ENCODE results near the gene STARD3NL.
A peak's percentile ranks its signal among the peaks of the same experiment; 100 is the strongest.

STARD3NL gene

DNA sequence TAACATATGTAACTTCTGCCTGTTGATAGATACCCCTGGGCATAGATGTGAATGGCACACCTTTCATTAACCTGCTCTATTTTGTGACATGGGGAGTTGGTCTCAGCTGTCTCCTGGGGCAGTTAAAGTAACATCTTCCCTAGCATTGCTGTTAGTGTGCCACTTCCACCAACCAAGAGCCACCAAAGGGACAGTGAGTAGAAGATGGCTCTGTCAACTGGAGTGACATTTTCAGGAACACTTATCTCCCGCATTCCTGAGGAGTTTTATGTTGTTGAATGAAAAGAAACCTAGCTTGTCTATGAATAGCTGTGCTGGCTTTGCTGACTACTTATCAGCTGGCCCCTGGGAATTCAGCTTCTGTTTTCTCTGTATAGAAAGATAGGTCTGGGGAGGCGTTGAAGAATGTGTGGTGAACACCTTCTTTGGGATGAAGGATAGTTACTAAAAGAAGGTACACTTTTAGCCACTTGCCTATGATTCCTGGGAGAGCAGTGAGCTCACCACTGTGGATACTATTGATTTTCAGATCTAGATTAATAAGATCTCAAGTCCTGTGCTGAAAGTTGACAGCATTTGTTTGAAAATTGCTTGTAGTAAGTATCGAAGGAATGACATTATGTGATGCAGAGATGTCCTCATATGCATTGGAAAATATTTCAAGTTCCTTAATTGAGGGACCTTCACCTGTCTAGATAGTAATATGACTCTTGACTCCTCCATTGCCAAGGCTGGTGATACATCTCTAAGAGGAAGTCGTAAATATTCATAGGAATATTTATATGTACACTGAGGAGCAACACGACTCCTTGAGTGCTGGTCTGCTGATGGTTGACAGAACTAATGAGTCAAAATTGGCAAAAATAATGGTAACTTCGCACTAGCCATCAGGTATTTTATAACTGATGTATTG, 7.6 kb downstream of the STARD3NL start:
- no peak for DNase-seq (ENCODE audit: low read depth)

GRCh38 chr7:38186593-38187314, 8.7 kb downstream of the STARD3NL start:
- DNase-seq (ENCODE audit: low read depth), result no peak

DNA sequence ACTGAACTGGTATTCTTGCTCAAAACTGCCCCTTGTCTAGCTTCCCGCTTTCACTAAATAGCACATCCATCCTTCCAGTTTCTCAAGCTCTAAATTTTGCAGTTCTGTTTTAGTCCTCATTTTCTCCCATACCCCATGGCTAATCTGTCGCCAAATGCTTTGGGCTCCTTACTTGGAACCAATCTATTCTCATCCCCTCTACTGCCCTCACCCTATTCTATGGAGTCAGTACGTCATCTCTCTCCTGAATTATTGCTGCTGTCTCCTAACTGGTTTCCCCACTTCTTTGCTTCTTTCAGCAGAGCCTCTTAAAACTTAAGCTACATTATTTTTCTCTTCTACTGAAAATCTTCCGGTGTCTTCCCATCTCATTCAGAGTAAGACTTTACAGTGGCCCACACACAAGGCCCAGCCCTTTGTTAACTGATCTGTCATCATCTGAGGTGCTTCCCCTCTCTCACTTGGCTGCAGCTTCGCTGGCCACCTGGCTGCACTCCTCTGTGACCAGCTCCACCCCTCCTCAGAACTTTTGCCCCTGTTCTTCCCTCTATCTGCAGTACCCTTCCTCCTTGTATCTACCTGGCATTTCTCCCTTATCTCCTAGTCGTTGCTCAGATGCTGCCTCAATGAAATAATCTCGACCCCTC, 9.9 kb downstream of the STARD3NL start:
- no peak for DNase-seq (ENCODE audit: low read depth)

GRCh38 chr7:38189231-38189938, 11.3 kb downstream of the STARD3NL start:
- no peak for DNase-seq (ENCODE audit: low read depth)

GRCh38 chr7:38190011-38190410, 12.0 kb downstream of the STARD3NL start:
- DNase-seq (ENCODE audit: low read depth), result no peak

- DNase-seq (ENCODE audit: low read depth), result no peak
These were observed 13.7 kb downstream of the STARD3NL start for GRCh38 chr7:38191791-38192190.

GRCh38 chr7:38192327-38192726, 14.3 kb downstream of the STARD3NL start:
- DNase-seq (ENCODE audit: low read depth), result no peak

- DNase-seq (ENCODE audit: low read depth), result no peak
These were observed 18.0 kb downstream of the STARD3NL start for GRCh38 chr7:38195804-38196595.

DNA sequence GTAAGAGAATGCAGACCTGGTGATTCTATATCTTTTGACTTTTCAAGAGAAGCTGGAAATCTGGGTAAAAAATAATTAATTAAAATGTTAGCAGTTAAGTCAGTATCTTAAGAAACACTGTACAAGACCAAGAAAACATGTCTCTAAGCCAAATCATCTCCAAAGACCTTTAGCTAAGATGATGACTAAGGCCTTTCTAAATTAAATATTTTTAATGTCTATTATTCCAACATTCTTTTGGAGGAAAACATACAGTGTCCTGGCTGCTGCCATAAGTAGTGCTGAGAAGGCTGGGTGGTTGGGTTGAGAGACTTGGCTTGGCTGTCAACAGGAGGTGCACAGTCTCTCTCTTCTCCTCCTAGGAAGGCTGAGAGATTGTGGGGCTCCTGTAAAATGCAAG, 20.3 kb downstream of the STARD3NL start:
- DNase-seq (ENCODE audit: low read depth), result no peak

- DNase-seq (ENCODE audit: low read depth), result no peak
These were observed 21.1 kb downstream of the STARD3NL start for GRCh38 chr7:38199154-38199553.

DNA sequence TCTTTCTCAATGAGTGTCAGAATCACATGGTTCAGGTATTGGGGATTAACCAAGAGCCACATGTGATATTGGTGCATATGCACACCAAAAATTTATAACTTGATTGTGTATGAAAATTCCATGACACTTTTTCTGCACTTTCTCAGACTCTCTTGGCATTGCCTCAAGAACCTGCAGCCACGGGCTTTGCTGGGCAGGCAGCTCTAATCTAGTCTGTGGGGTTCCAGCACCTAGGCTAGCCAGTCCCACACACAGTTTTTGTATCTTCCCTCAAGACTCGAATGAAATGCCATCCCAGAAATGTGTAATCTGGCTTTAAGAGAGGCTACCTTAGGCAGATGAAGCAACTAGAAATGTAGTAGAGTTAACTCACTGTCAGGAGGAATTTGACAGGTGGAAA, 21.7 kb downstream of the STARD3NL start:
- no peak for DNase-seq (ENCODE audit: low read depth)

DNA sequence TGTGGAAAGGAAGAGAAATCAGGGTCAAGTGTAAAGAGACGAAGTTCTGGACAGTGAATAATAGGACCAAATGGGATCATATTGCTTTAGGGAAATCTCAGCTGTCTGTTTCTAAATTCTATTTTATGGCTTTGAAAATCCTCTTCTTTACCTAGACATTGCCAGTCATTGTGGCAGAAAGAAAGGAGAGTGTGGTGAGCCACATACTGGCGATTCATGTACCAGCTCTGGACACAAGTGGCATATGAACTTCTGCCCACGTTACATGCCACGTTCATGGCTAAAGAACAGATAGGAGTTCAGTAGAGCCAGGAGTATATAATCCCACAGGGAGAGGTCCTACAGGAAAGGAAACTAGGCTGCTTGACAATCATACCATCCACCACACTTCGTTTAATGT, 28.0 kb downstream of the STARD3NL start:
- DNase-seq (ENCODE audit: low read depth), result no peak

- no peak for DNase-seq (ENCODE audit: low read depth)
These were observed 29.8 kb downstream of the STARD3NL start for GRCh38 chr7:38207843-38208242.

DNA sequence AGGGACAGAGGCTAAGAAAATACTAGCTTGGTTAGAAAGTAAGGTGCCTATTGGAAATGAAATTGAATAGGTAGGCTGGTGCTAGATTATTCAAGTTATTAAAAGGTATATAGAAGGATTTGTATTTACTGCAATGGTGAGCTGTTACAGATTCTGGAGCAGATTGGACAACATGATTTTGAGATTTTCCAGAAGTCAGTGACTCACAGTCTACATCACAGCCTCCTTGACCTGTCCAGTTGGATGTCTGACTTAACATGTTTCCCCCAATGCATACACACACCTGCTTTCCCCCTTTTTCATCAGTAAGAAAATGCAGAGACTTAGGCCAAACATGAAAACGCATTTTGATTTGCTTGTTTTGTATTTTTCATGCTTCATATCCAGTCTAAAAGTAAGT, 33.4 kb downstream of the STARD3NL start:
- no peak for DNase-seq (ENCODE audit: low read depth)

GRCh38 chr7:38211940-38212339, 33.9 kb downstream of the STARD3NL start:
- no peak for DNase-seq (ENCODE audit: low read depth)

- no peak for DNase-seq (ENCODE audit: low read depth)
These were observed 37.1 kb downstream of the STARD3NL start for GRCh38 chr7:38215115-38215514.

- DNase-seq (ENCODE audit: low read depth), result peak; percentile 57
These were observed 38.0 kb downstream of the STARD3NL start for GRCh38 chr7:38215735-38216670.

DNA sequence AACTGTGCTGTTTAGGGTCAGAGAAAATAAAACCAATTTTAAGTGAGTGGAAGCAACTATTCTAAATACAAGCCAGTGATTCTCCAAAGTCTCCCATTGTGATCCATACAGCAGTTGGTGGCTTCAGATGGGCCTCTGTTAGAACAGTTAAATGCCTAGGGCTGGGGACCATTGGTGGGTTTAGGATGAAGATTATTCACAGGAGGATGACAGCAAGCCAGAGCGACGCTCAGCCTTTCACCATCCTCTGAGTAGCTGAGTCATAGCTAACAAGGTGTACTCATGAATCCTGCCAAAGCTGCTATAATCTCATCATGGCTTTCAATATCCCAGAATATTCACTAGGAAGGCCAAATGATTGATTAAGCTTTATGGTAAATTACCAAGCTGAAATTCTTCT, 39.6 kb downstream of the STARD3NL start:
- no peak for DNase-seq (ENCODE audit: low read depth)

- DNase-seq (ENCODE audit: low read depth), result no peak
These were observed 42.4 kb downstream of the STARD3NL start for GRCh38 chr7:38220452-38220851.

- no peak for DNase-seq (ENCODE audit: low read depth)
These were observed 44.5 kb downstream of the STARD3NL start for GRCh38 chr7:38222481-38223096.

All from stimulated activated CD8-positive, alpha-beta memory T cell treated with anti-CD3 and anti-CD28 coated beads, Interleukin-12 subunit alpha, Interleukin-12 subunit beta, amount 100 ng/mL, for 4 hours (primary cell).